HEK293 (cell line): ENCODE data around the gene CRYGA.

ENCODE experiments used
- CTCF ChIA-PET: fragments of 350-600 bp; formaldehyde crosslinking; extraction: SDS; loops from one replicate; lab custom pipeline; 2021; ENCODE audit warnings: antibody characterized with exemption; lab: Yijun Ruan, JAX
- POLR2A ChIA-PET: fragments of 300-600 bp; formaldehyde crosslinking; extraction: SDS; loops from one replicate; lab custom pipeline; 2020; ENCODE audit warnings: antibody characterized with exemption, inconsistent platforms; lab: Yijun Ruan, JAX
- H3K27ac ChIP-seq: fragments of 200-500 bp; sonication (Bioruptor generic); 2 replicates; pipeline ENCODE4 v1.5.1; 2014; ENCODE audit warnings: low read depth, low read length, control low read depth, inconsistent platforms; ENCODE audit errors: extremely low read depth
- H3K36me3 ChIP-seq, 2 experiments: fragments of 200-500 bp in 1 of 2; sonication (Bioruptor generic) in 1 of 2; 1 replicate in 1 of 2; 2 replicates in 1 of 2; pipeline ENCODE4 v1.5.1; 2014 to 2017; ENCODE audit warnings: inconsistent platforms in 2 of 2, low read length in 2 of 2; ENCODE audit not compliant: control insufficient read depth in 2 of 2, insufficient read depth in 1 of 2
- H3K4me1 ChIP-seq: fragments of 200-500 bp; sonication (Bioruptor generic); 2 replicates; pipeline ENCODE4 v1.5.1; 2014; ENCODE audit warnings: mild to moderate bottlenecking, low read length, inconsistent platforms; ENCODE audit not compliant: control insufficient read depth, insufficient read depth
- H3K4me3 ChIP-seq: 2 replicates; pipeline ENCODE4 v1.5.1; 2011; ENCODE audit warnings: low read depth, mild to moderate bottlenecking, control low read depth, low read length, moderate library complexity
- H3K9me3 ChIP-seq: fragments of 200-500 bp; sonication (Bioruptor generic); 2 replicates; pipeline ENCODE4 v1.5.1; 2014; ENCODE audit warnings: low read depth, low read length, inconsistent platforms; ENCODE audit not compliant: control insufficient read depth, insufficient read depth
- KLF8 ChIP-seq: fragments of 450-650 bp; formaldehyde crosslinking; IDR thresholded peaks from 2 replicates; pipeline ENCODE4 v1.5.1; 2016; ENCODE audit warnings: missing biosample characterization, missing genetic modification characterization
- SP2 ChIP-seq: fragments of 450-650 bp; formaldehyde crosslinking; IDR thresholded peaks from 2 replicates; pipeline ENCODE4 v1.5.1; 2016; ENCODE audit warnings: missing biosample characterization, missing genetic modification characterization
- ZBTB1 ChIP-seq: fragments of 450-650 bp; formaldehyde crosslinking; IDR thresholded peaks from 2 replicates; pipeline ENCODE4 v1.5.1; 2016; ENCODE audit warnings: missing biosample characterization, missing genetic modification characterization
- ZBTB26 ChIP-seq: fragments of 450-650 bp; formaldehyde crosslinking; optimal IDR thresholded peaks from 2 replicates; pipeline ENCODE3; 2016; ENCODE audit warnings: missing biosample characterization, mild to moderate bottlenecking, missing genetic modification characterization
- ZNF157 ChIP-seq: fragments of 450-650 bp; formaldehyde crosslinking; IDR thresholded peaks from 2 replicates; pipeline ENCODE4 v1.5.1; 2016; ENCODE audit warnings: missing biosample characterization, missing genetic modification characterization
- ZNF335 ChIP-seq: fragments of 450-650 bp; formaldehyde crosslinking; conservative IDR thresholded peaks from 2 replicates; pipeline ENCODE4 v1.5.1; 2016; ENCODE audit warnings: missing biosample characterization, missing genetic modification characterization
- ZNF350 ChIP-seq: fragments of 450-650 bp; formaldehyde crosslinking; IDR thresholded peaks from 2 replicates; pipeline ENCODE4 v1.5.0; 2017; ENCODE audit warnings: missing biosample characterization, mild to moderate bottlenecking, missing genetic modification characterization
- ZNF391 ChIP-seq: fragments of 450-650 bp; formaldehyde crosslinking; IDR thresholded peaks from 2 replicates; pipeline ENCODE4 v1.5.1; 2016; ENCODE audit warnings: low read depth, missing biosample characterization, missing genetic modification characterization, borderline replicate concordance
- ZNF404 ChIP-seq: fragments of 450-650 bp; formaldehyde crosslinking; IDR thresholded peaks from 2 replicates; pipeline ENCODE4 v1.5.1; 2017; ENCODE audit warnings: missing biosample characterization, missing genetic modification characterization
- ZNF48 ChIP-seq: fragments of 450-650 bp; formaldehyde crosslinking; IDR thresholded peaks from 2 replicates; pipeline ENCODE4 v1.5.1; 2016; ENCODE audit warnings: missing biosample characterization, missing genetic modification characterization
- ZNF555 ChIP-seq: fragments of 450-650 bp; formaldehyde crosslinking; conservative IDR thresholded peaks from 2 replicates; pipeline ENCODE4 v1.5.1; 2017; ENCODE audit warnings: missing biosample characterization, mild to moderate bottlenecking, missing genetic modification characterization, inconsistent platforms
- ZNF621 ChIP-seq: fragments of 450-650 bp; formaldehyde crosslinking; IDR thresholded peaks from 2 replicates; pipeline ENCODE4 v1.5.1; 2017; ENCODE audit warnings: missing biosample characterization, missing genetic modification characterization
- ZNF626 ChIP-seq: fragments of 450-650 bp; sonication (Bioruptor Pico); formaldehyde crosslinking; IDR thresholded peaks from 2 replicates; pipeline ENCODE4 v1.5.1; 2018; ENCODE audit warnings: missing biosample characterization, missing genetic modification characterization, inconsistent platforms
- ZNF692 ChIP-seq: fragments of 450-650 bp; formaldehyde crosslinking; IDR thresholded peaks from 2 replicates; pipeline ENCODE4 v1.5.1; 2016; ENCODE audit warnings: missing biosample characterization, missing genetic modification characterization
- ZNF747 ChIP-seq: fragments of 450-650 bp; formaldehyde crosslinking; IDR thresholded peaks from 2 replicates; pipeline ENCODE4 v1.5.1; 2016; ENCODE audit warnings: missing biosample characterization, missing genetic modification characterization
- ZNF768 ChIP-seq: fragments of 450-650 bp; formaldehyde crosslinking; IDR thresholded peaks from 2 replicates; pipeline ENCODE4 v1.5.1; 2018; ENCODE audit warnings: missing biosample characterization, mild to moderate bottlenecking, missing genetic modification characterization
- ZSCAN23 ChIP-seq: fragments of 450-650 bp; formaldehyde crosslinking; IDR thresholded peaks from 2 replicates; pipeline ENCODE4 v1.5.1; 2016; ENCODE audit warnings: missing biosample characterization, missing genetic modification characterization
- TF ChIP-seq, protein P1 (sequence below): fragments of 450-650 bp; formaldehyde crosslinking; IDR thresholded peaks from 2 replicates; pipeline ENCODE4 v1.5.1; 2016; ENCODE audit warnings: missing biosample characterization, missing genetic modification characterization, borderline replicate concordance
- TF ChIP-seq, protein P2 (sequence below): fragments of 450-650 bp; formaldehyde crosslinking; conservative IDR thresholded peaks from 2 replicates; pipeline ENCODE4 v1.5.1; 2016; ENCODE audit warnings: low read depth, missing biosample characterization, missing genetic modification characterization

CRYGA gene

GRCh38 chr2:208179028-208179609 is 15.7 kb upstream of the CRYGA start:
- Histone ChIP-seq H3K4me1 (no peaks in the 10 kb centered on the region), H3K27ac (no peak overlapping the region), H3K9me3 (no peaks in the 10 kb centered on the region), H3K4me3 (no peak overlapping the region), H3K36me3 (no peaks in the 10 kb centered on the region)
- POLR2A ChIA-PET: no interaction called here
- TF ChIP-seq SP2 (tag by site-specific recombination) (no peak), ZBTB26 (no peak), ZNF621 (tag by site-specific recombination) (no peak), ZNF768 (tag by site-specific recombination) (no peak), ZSCAN23 (tag by site-specific recombination) (no peak), ZNF335 (tag by site-specific recombination) (no peak)
- CTCF ChIA-PET: no interaction called here

- ChIA-PET POLR2A (interaction anchor here (1.7 to 2.2 kb wide), 2 partner anchors 79 to 90 kb away, joined by 3 to 16 read pairs; partner anchors contain the start of genes IDH1 and PIKFYVE), CTCF (interaction anchor here (0.5 to 3.1 kb wide), 45 partner anchors 8 to 1182 kb away, joined by 3 to 53 read pairs (median 5); partner anchors contain the start of genes C2orf80, CRYGD and IDH1)
- Histone ChIP-seq H3K9me3 (no peaks in the 10 kb centered on the region), H3K27ac (no peak overlapping the region), H3K4me1 (no peaks in the 10 kb centered on the region), H3K36me3 (no peaks in the 10 kb centered on the region), H3K4me3 (no peak overlapping the region)
- TF ChIP-seq ZNF626 (tag by site-specific recombination) (no peak), ZNF48 (tag by site-specific recombination) (no peak), ZBTB1 (tag by site-specific recombination) (no peak), ZNF404 (no peak), ZNF692 (tag by site-specific recombination) (no peak), ZNF391 (tag by site-specific recombination) (no peak), ZNF335 (tag by site-specific recombination) (no peak), ZNF747 (tag by site-specific recombination) (no peak), KLF8 (tag by site-specific recombination) (no peak), ZNF350 (tag by site-specific recombination) (no peak), ZNF555 (tag by site-specific recombination) (no peak), ZNF157 (no peak), SP2 (tag by site-specific recombination) (no peak)
- TF ChIP-seq, protein P1, sequence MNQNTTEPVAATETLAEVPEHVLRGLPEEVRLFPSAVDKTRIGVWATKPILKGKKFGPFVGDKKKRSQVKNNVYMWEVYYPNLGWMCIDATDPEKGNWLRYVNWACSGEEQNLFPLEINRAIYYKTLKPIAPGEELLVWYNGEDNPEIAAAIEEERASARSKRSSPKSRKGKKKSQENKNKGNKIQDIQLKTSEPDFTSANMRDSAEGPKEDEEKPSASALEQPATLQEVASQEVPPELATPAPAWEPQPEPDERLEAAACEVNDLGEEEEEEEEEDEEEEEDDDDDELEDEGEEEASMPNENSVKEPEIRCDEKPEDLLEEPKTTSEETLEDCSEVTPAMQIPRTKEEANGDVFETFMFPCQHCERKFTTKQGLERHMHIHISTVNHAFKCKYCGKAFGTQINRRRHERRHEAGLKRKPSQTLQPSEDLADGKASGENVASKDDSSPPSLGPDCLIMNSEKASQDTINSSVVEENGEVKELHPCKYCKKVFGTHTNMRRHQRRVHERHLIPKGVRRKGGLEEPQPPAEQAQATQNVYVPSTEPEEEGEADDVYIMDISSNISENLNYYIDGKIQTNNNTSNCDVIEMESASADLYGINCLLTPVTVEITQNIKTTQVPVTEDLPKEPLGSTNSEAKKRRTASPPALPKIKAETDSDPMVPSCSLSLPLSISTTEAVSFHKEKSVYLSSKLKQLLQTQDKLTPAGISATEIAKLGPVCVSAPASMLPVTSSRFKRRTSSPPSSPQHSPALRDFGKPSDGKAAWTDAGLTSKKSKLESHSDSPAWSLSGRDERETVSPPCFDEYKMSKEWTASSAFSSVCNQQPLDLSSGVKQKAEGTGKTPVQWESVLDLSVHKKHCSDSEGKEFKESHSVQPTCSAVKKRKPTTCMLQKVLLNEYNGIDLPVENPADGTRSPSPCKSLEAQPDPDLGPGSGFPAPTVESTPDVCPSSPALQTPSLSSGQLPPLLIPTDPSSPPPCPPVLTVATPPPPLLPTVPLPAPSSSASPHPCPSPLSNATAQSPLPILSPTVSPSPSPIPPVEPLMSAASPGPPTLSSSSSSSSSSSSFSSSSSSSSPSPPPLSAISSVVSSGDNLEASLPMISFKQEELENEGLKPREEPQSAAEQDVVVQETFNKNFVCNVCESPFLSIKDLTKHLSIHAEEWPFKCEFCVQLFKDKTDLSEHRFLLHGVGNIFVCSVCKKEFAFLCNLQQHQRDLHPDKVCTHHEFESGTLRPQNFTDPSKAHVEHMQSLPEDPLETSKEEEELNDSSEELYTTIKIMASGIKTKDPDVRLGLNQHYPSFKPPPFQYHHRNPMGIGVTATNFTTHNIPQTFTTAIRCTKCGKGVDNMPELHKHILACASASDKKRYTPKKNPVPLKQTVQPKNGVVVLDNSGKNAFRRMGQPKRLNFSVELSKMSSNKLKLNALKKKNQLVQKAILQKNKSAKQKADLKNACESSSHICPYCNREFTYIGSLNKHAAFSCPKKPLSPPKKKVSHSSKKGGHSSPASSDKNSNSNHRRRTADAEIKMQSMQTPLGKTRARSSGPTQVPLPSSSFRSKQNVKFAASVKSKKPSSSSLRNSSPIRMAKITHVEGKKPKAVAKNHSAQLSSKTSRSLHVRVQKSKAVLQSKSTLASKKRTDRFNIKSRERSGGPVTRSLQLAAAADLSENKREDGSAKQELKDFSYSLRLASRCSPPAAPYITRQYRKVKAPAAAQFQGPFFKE (tag by site-specific recombination): no peak
- TF ChIP-seq, protein P2, sequence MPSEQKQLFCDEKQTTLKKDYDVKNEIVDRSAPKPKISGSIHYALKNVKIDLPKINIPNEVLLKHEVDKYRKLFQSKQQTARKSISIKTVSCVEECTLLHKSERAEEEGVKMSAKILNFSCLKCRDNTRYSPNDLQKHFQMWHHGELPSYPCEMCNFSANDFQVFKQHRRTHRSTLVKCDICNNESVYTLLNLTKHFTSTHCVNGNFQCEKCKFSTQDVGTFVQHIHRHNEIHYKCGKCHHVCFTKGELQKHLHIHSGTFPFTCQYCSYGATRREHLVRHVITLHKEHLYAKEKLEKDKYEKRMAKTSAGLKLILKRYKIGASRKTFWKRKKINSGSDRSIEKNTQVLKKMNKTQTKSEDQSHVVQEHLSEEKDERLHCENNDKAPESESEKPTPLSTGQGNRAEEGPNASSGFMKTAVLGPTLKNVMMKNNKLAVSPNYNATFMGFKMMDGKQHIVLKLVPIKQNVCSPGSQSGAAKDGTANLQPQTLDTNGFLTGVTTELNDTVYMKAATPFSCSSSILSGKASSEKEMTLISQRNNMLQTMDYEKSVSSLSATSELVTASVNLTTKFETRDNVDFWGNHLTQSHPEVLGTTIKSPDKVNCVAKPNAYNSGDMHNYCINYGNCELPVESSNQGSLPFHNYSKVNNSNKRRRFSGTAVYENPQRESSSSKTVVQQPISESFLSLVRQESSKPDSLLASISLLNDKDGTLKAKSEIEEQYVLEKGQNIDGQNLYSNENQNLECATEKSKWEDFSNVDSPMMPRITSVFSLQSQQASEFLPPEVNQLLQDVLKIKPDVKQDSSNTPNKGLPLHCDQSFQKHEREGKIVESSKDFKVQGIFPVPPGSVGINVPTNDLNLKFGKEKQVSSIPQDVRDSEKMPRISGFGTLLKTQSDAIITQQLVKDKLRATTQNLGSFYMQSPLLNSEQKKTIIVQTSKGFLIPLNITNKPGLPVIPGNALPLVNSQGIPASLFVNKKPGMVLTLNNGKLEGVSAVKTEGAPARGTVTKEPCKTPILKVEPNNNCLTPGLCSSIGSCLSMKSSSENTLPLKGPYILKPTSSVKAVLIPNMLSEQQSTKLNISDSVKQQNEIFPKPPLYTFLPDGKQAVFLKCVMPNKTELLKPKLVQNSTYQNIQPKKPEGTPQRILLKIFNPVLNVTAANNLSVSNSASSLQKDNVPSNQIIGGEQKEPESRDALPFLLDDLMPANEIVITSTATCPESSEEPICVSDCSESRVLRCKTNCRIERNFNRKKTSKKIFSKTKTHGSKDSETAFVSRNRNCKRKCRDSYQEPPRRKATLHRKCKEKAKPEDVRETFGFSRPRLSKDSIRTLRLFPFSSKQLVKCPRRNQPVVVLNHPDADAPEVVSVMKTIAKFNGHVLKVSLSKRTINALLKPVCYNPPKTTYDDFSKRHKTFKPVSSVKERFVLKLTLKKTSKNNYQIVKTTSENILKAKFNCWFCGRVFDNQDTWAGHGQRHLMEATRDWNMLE (tag by site-specific recombination): no peak
Observed at GRCh38 chr2:208175840-208176153, 12.4 kb upstream of the CRYGA start.
